OCI-LY1 (cell line): Measurements from ENCODE around the gene DRG1.

Experiments
- EZH2 ChIP-seq: fragments of 200-600 bp; sonication (generic), shearing (Covaris generic); IDR thresholded peaks from 2 replicates; pipeline ENCODE4 v1.8.0; 2017; ENCODE audit warnings: borderline replicate concordance, mixed run types, mild to moderate bottlenecking, antibody characterized with exemption, low read length, moderate library complexity, mixed read lengths
- TF ChIP-seq, protein P1 (sequence below): fragments of 200-600 bp; sonication (generic), shearing (Covaris generic); IDR thresholded peaks from 2 replicates; pipeline ENCODE4 v1.5.1; 2017; ENCODE audit warnings: mild to moderate bottlenecking, antibody characterized with exemption, low read length, moderate library complexity, mixed read lengths

DNA sequence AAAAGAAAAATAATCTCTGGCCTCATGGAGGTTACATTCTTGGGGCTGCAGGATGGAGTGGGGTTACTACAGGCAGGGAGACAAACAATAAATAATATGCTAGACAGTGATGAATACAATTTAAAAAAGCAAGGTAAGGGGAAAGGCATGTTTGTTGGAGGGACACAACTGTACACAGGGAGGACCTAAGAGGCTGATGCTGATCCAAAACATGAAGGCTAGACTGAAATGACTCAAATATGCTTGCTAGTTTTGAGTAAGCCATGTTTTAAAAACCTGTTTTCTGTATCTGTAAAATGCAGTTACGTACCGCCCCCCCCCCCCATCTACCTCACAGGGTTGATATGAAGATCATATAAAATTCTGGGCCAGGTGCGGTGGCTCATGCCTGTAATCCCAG, 46.2 kb downstream of the DRG1 start:
- TF ChIP-seq, protein P1, sequence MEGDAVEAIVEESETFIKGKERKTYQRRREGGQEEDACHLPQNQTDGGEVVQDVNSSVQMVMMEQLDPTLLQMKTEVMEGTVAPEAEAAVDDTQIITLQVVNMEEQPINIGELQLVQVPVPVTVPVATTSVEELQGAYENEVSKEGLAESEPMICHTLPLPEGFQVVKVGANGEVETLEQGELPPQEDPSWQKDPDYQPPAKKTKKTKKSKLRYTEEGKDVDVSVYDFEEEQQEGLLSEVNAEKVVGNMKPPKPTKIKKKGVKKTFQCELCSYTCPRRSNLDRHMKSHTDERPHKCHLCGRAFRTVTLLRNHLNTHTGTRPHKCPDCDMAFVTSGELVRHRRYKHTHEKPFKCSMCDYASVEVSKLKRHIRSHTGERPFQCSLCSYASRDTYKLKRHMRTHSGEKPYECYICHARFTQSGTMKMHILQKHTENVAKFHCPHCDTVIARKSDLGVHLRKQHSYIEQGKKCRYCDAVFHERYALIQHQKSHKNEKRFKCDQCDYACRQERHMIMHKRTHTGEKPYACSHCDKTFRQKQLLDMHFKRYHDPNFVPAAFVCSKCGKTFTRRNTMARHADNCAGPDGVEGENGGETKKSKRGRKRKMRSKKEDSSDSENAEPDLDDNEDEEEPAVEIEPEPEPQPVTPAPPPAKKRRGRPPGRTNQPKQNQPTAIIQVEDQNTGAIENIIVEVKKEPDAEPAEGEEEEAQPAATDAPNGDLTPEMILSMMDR: no peak
- no peak for TF ChIP-seq EZH2
